Activated T-cell treated with anti-CD3 and anti-CD28 coated beads, Interleukin-2, amount 50 U/mL, for 24 hours (primary cell): ENCODE measurements around the gene SLC7A6OS.

ENCODE experiments used
- DNase-seq: peaks from one replicate; pipeline ENCODE4 v3.0.0-alpha.2; 2020
- H3K27ac Mint-ChIP-seq: 2 replicates; pipeline ENCODE4 v1.8.0; 2020; ENCODE audit warnings: mild to moderate bottlenecking, mixed read lengths
- H3K27me3 Mint-ChIP-seq: 2 replicates; pipeline ENCODE4 v1.8.0; 2020; ENCODE audit warnings: mixed read lengths
- H3K36me3 Mint-ChIP-seq: 2 replicates; pipeline ENCODE4 v1.8.0; 2020; ENCODE audit warnings: low read depth, mixed read lengths
- H3K4me1 Mint-ChIP-seq: 2 replicates; pipeline ENCODE4 v1.8.0; 2020; ENCODE audit warnings: low read depth, mixed read lengths
- H3K4me3 Mint-ChIP-seq: 2 replicates; pipeline ENCODE4 v1.8.0; 2020; ENCODE audit warnings: mild to moderate bottlenecking, moderate library complexity, mixed read lengths
- H3K9me3 Mint-ChIP-seq: 2 replicates; pipeline ENCODE4 v1.8.0; 2020; ENCODE audit warnings: mixed read lengths

Gene SLC7A6OS

GRCh38 chr16:68267612-68268405, 42.9 kb downstream of the SLC7A6OS start:
- Mint-ChIP-seq H3K27me3 (no peaks in the 10 kb centered on the region), H3K9me3 (no peaks in the 10 kb centered on the region), H3K36me3 (peaks cover 73% of the 10 kb centered on the region), H3K4me1 (peaks cover 75% of the 10 kb centered on the region), H3K4me3 (peak overlapping the region; percentile 60), H3K27ac (peak overlapping the region; percentile 93)
- DNase-seq = no peak

- peak overlapping the region; percentile 86 for H3K4me3 Mint-ChIP-seq
- H3K27me3 Mint-ChIP-seq = no peaks in the 10 kb centered on the region
- H3K9me3 Mint-ChIP-seq = no peaks in the 10 kb centered on the region
- H3K27ac Mint-ChIP-seq = peak overlapping the region; percentile 98
- H3K36me3 Mint-ChIP-seq = peaks cover 49% of the 10 kb centered on the region
- peak; percentile 64 for DNase-seq
- peaks cover 60% of the 10 kb centered on the region for H3K4me1 Mint-ChIP-seq
Measured at GRCh38 chr16:68265078-68265920, 45.4 kb downstream of the SLC7A6OS start.

GRCh38 chr16:68264128-68265077, 46.3 kb downstream of the SLC7A6OS start, which contains the start of gene SLC7A6:
Gene SLC7A6 (plus strand): TSS chr16:68264526. CDS start chr16:68274727, 10,201 bp downstream.
- peak; percentile 92 for DNase-seq
- H3K4me1 Mint-ChIP-seq = peaks cover 51% of the 10 kb centered on the region
- H3K27me3 Mint-ChIP-seq = no peaks in the 10 kb centered on the region
- H3K9me3 Mint-ChIP-seq = no peaks in the 10 kb centered on the region
- peak within 1 kb of the TSS; percentile 86 for H3K4me3 Mint-ChIP-seq
- H3K27ac Mint-ChIP-seq = peak within 1 kb of the TSS; percentile 98
- H3K36me3 Mint-ChIP-seq = peaks cover 46% of the 10 kb centered on the region

GRCh38 chr16:68263559-68264127, 47.1 kb downstream of the SLC7A6OS start:
- Mint-ChIP-seq H3K36me3 (peaks cover 46% of the 10 kb centered on the region), H3K27me3 (no peaks in the 10 kb centered on the region), H3K4me1 (peaks cover 44% of the 10 kb centered on the region), H3K9me3 (no peaks in the 10 kb centered on the region), H3K27ac (peak overlapping the region; percentile 97), H3K4me3 (peak overlapping the region; percentile 86)
- DNase-seq = no peak

- no peak for DNase-seq
- Mint-ChIP-seq H3K4me1 (peaks cover 20% of the 10 kb centered on the region), H3K9me3 (no peaks in the 10 kb centered on the region), H3K36me3 (peaks cover 38% of the 10 kb centered on the region), H3K4me3 (no peak overlapping the region), H3K27ac (no peak overlapping the region), H3K27me3 (no peaks in the 10 kb centered on the region)
Measured at GRCh38 chr16:68259007-68259825, 51.5 kb downstream of the SLC7A6OS start.

- Mint-ChIP-seq H3K27ac (peak overlapping the region; percentile 64), H3K4me1 (peaks cover 12% of the 10 kb centered on the region), H3K27me3 (no peaks in the 10 kb centered on the region), H3K9me3 (no peaks in the 10 kb centered on the region), H3K36me3 (peaks cover 42% of the 10 kb centered on the region), H3K4me3 (no peak overlapping the region)
- DNase-seq = no peak
Measured at GRCh38 chr16:68257906-68258800, 52.6 kb downstream of the SLC7A6OS start.

GRCh38 chr16:68257251-68257905, 53.4 kb downstream of the SLC7A6OS start:
- H3K27ac Mint-ChIP-seq = no peak overlapping the region
- H3K27me3 Mint-ChIP-seq = no peaks in the 10 kb centered on the region
- DNase-seq = no peak
- no peak overlapping the region for H3K4me3 Mint-ChIP-seq
- peaks cover 9% of the 10 kb centered on the region for H3K4me1 Mint-ChIP-seq
- H3K36me3 Mint-ChIP-seq = peaks cover 43% of the 10 kb centered on the region
- H3K9me3 Mint-ChIP-seq = no peaks in the 10 kb centered on the region

GRCh38 chr16:68255712-68256111, 55.0 kb downstream of the SLC7A6OS start:
- Mint-ChIP-seq H3K4me1 (no peaks in the 10 kb centered on the region), H3K36me3 (peaks cover 56% of the 10 kb centered on the region), H3K27ac (no peak overlapping the region), H3K4me3 (no peak overlapping the region), H3K27me3 (no peaks in the 10 kb centered on the region), H3K9me3 (no peaks in the 10 kb centered on the region)
- DNase-seq = no peak

GRCh38 chr16:68253721-68254120, 57.0 kb downstream of the SLC7A6OS start:
- no peaks in the 10 kb centered on the region for H3K27me3 Mint-ChIP-seq
- no peaks in the 10 kb centered on the region for H3K9me3 Mint-ChIP-seq
- no peak overlapping the region for H3K4me3 Mint-ChIP-seq
- no peak overlapping the region for H3K27ac Mint-ChIP-seq
- peaks cover 55% of the 10 kb centered on the region for H3K36me3 Mint-ChIP-seq
- DNase-seq = no peak
- no peaks in the 10 kb centered on the region for H3K4me1 Mint-ChIP-seq

GRCh38 chr16:68252383-68252782, 58.4 kb downstream of the SLC7A6OS start:
- Mint-ChIP-seq H3K9me3 (no peaks in the 10 kb centered on the region), H3K27ac (no peak overlapping the region), H3K4me1 (no peaks in the 10 kb centered on the region), H3K4me3 (no peak overlapping the region), H3K36me3 (peaks cover 47% of the 10 kb centered on the region), H3K27me3 (no peaks in the 10 kb centered on the region)
- no peak for DNase-seq

- no peaks in the 10 kb centered on the region for H3K27me3 Mint-ChIP-seq
- H3K4me1 Mint-ChIP-seq = peaks cover 3% of the 10 kb centered on the region
- H3K4me3 Mint-ChIP-seq = no peak overlapping the region
- no peaks in the 10 kb centered on the region for H3K9me3 Mint-ChIP-seq
- no peak overlapping the region for H3K27ac Mint-ChIP-seq
- DNase-seq = no peak
- peaks cover 45% of the 10 kb centered on the region for H3K36me3 Mint-ChIP-seq
Measured at GRCh38 chr16:68251832-68252231, 58.9 kb downstream of the SLC7A6OS start.

- no peaks in the 10 kb centered on the region for H3K27me3 Mint-ChIP-seq
- peaks cover 37% of the 10 kb centered on the region for H3K36me3 Mint-ChIP-seq
- no peak overlapping the region for H3K4me3 Mint-ChIP-seq
- H3K9me3 Mint-ChIP-seq = no peaks in the 10 kb centered on the region
- no peak for DNase-seq
- H3K4me1 Mint-ChIP-seq = peaks cover 12% of the 10 kb centered on the region
- no peak overlapping the region for H3K27ac Mint-ChIP-seq
Measured at GRCh38 chr16:68250951-68251350, 59.8 kb downstream of the SLC7A6OS start.
